IMR-90 (cell line): ENCODE measurements around the gene ZNF662.

Experiments used
- CEBPB ChIP-seq: IDR thresholded peaks from 2 replicates; pipeline ENCODE4 v1.6.1; 2012; ENCODE audit warnings: low read depth, low read length, improper control_type of control experiment
- MAFK ChIP-seq: IDR thresholded peaks from 2 replicates; pipeline ENCODE4 v1.6.1; 2012; ENCODE audit warnings: low read depth, low read length, improper control_type of control experiment
- MAZ ChIP-seq: IDR thresholded peaks from 2 replicates; pipeline ENCODE4 v1.6.1; 2012; ENCODE audit warnings: low read depth, mild to moderate bottlenecking, low read length, improper control_type of control experiment, moderate library complexity, borderline replicate concordance
- MXI1 ChIP-seq: IDR thresholded peaks from 2 replicates; pipeline ENCODE4 v1.6.1; 2012; ENCODE audit warnings: low read depth, mild to moderate bottlenecking, low read length, moderate library complexity, borderline replicate concordance
- NFE2L2 ChIP-seq: fragments of 150-350 bp; IDR thresholded peaks from 2 replicates; pipeline ENCODE4 v1.6.1; 2016; ENCODE audit warnings: low read depth, mild to moderate bottlenecking, low read length
- POLR2A ChIP-seq: IDR thresholded peaks from 2 replicates; pipeline ENCODE4 v1.6.1; 2012; ENCODE audit warnings: mild to moderate bottlenecking, low read depth, low read length
- RAD21 ChIP-seq: IDR thresholded peaks from 2 replicates; pipeline ENCODE4 v1.6.1; 2012; ENCODE audit warnings: low read length, improper control_type of control experiment
- RFX5 ChIP-seq: IDR thresholded peaks from 2 replicates; pipeline ENCODE4 v1.8.0; 2012; ENCODE audit warnings: low read depth, mild to moderate bottlenecking, low read length, moderate library complexity
- SMC3 ChIP-seq: fragments of 150-350 bp; IDR thresholded peaks from 2 replicates; pipeline ENCODE4 v1.6.1; 2016; ENCODE audit warnings: low read depth, mild to moderate bottlenecking, antibody characterized with exemption, low read length, moderate library complexity
- TF ChIP-seq, protein P1 (sequence below): conservative IDR thresholded peaks from 2 replicates; pipeline ENCODE4 v1.5.1; 2012; ENCODE audit warnings: mild to moderate bottlenecking, low read depth, low read length, improper control_type of control experiment
- TF ChIP-seq, protein P2 (sequence below): fragments of 150-350 bp; IDR thresholded peaks from 2 replicates; pipeline ENCODE4 v1.6.1; 2017; ENCODE audit warnings: mild to moderate bottlenecking, antibody characterized with exemption, low read length, low read depth

DNA sequence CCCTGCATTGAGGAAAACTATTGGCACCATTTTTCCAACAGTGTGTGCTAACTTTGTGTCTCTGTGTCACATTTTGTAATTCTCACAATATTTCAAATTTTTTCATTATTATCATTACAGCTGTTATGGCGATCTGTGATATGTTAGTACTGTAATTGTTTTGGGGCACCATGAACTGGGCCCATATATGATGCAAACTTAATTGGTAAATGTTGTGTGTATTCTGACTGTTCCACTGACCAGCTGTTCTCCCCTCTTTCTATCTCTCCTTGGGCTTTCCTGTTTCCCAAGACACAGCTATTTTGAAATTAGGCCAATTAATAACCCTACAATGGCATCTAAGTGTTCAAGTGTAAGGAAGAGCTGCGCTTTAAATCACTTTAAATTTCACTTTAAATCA is 28.1 kb upstream of the ZNF662 start:
- TF ChIP-seq, protein P1, sequence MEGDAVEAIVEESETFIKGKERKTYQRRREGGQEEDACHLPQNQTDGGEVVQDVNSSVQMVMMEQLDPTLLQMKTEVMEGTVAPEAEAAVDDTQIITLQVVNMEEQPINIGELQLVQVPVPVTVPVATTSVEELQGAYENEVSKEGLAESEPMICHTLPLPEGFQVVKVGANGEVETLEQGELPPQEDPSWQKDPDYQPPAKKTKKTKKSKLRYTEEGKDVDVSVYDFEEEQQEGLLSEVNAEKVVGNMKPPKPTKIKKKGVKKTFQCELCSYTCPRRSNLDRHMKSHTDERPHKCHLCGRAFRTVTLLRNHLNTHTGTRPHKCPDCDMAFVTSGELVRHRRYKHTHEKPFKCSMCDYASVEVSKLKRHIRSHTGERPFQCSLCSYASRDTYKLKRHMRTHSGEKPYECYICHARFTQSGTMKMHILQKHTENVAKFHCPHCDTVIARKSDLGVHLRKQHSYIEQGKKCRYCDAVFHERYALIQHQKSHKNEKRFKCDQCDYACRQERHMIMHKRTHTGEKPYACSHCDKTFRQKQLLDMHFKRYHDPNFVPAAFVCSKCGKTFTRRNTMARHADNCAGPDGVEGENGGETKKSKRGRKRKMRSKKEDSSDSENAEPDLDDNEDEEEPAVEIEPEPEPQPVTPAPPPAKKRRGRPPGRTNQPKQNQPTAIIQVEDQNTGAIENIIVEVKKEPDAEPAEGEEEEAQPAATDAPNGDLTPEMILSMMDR: no peak
- TF ChIP-seq POLR2A: no peak
- no peak for TF ChIP-seq SMC3
- no peak for TF ChIP-seq MAZ
- no peak for TF ChIP-seq CEBPB
- TF ChIP-seq RFX5: no peak
- TF ChIP-seq MAFK: no peak
- TF ChIP-seq MXI1: no peak
- no peak for TF ChIP-seq NFE2L2
- no peak for TF ChIP-seq RAD21
- TF ChIP-seq, protein P2, sequence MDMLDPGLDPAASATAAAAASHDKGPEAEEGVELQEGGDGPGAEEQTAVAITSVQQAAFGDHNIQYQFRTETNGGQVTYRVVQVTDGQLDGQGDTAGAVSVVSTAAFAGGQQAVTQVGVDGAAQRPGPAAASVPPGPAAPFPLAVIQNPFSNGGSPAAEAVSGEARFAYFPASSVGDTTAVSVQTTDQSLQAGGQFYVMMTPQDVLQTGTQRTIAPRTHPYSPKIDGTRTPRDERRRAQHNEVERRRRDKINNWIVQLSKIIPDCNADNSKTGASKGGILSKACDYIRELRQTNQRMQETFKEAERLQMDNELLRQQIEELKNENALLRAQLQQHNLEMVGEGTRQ: no peak
